HG02759 (cell line): ENCODE measurements around the gene METTL22.

ENCODE experiments used
- ATAC-seq: cut with Tn5 transposase; IDR thresholded peaks from one replicate; pipeline ENCODE4 v1.9.1; 2021; ENCODE audit warnings: mild to moderate bottlenecking, moderate library complexity; ENCODE audit not compliant: unreplicated experiment

METTL22 gene

DNA sequence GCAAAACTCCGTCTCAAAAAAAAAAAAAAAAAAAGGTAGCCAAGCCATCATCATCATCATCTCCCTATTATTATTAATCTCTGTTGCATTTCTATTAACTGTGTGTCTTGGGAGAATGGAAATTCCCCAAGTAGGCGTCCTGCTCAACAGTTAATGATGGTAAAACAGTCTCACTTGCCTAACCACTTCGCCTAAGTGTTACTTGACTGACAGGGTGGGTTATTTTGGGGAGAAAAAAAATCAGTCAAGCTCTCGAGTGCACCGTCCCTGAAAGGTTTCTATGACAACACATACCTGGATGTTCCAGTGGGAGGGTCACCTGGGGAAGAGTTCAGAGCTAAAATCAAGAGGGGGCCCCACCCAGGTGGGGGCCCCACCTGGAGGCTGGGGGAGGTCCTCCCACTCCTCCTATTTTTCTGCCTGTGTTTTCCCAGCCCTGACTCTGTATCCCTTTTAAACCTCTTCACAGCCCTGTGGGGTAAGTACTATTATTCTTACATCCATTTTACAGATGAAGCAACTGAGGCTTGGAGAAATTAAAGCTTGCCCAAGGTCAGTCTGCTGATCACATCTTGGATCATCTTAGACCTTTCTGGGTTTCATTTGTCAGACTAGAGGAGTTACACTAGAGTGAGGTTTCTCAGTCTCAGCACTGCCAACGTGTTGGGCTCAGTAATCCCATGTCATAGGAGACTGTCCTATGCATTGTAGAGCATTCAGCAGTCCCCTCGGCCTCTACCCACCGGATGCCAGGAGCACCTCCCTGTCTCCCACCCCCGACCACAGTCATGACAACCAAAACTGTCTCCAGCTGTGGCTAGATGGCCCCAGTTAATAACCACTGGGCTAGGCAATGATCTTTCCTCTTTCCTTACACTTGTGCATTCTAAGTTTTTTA is 41.9 kb downstream of the METTL22 start:
- ATAC-seq, result no peak

DNA sequence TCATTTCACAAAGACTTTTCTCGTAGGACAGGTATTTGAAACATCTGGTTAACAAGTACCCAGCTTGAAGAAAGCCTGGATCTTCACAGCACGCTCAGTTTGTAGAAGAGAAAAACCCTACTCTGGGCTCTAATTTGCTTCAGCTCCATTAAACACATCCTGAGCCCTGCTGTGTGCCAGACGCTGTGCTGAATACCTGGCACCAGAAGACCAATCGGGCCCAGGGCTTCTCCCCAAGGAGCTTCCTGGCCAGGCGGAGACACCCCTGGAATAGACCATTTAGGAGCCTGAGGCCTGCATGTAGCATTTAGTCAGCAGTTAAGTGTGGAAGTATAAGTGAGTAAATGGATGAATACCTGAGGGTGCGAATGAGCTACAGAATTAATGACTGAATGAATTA is 44.0 kb downstream of the METTL22 start:
- no peak for ATAC-seq

DNA sequence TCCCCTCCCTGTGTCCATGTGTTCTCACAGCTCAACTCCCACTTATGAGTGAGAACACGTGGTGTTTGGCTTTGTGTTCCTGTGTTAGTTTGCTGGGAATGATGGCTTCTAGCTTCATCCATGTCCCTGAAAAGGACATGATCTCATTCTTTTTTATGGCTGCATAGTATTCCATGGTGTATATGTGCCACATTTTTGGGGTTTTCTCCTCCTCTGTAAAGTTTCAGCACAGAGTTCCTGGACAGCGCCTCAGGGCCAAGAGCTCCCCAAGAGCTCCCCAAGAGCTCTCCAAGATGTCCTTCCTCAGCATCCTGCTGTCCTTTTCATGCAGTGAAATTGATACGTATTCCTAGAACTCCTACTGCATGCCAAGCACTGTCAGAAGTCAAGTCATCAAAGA is 46.0 kb downstream of the METTL22 start:
- no peak for ATAC-seq

DNA sequence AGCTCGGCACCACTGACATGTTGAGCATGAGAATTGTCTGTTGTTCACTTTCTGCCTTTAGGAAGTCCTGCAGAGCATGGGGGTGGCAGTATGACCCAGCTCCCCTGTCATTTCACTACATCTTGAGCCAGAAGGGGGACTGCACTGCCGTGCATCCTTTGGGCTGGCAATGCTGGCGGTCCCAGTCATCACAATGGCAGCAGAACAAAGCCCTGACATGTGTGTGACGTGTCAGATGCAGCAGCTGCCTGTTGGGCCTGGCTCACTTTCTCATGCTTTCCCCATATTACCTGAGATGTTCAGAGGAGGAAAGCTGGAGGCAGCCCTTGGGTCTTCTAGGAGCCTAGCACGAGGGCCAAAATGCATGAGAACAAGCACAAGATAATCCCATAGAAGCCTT is 46.6 kb downstream of the METTL22 start:
- no peak for ATAC-seq

DNA sequence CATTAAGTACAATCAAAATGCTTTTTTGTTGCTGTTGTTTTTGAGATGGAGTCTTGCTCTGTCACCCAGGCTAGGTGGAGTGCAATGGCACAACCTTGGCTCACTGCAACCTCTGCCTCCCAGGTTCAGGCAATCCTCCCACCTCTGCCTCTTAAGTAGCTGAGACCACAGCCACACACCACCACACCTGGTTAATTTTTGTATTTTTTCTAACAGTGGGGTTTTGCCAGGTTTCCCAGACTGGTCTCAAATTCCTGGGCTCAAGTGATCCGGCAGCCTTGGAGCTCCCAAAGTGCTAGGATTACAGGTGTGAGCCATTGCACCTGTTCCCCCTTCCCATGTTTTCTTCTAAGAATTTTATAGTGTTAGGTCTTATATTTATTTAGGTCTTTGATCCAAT is 48.0 kb downstream of the METTL22 start:
- ATAC-seq, result no peak

DNA sequence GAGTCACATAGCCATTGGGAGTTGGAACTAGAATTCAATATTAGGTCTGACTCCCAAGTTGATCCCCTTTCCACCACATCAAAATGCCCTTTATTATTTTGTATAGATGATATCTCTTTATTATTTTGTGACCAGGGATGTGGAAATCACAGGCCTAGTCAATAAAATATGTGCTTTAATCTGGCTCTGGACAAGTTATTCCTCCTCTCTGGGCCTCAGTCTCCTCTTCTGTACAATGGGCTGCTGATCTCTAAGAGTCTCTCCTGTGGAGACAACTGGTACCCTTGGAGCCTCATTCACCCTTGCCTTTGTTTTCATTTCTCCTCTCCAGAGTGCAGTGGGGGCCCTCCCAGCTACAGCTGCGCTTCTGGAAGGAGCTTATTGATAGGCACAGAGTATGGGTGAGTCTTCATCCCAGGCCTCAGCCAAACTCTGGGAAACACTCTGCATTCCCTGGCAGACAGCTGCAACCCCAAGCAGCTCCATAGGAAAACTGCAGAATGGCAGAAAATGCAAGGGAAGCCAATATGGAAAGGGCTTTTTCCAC is 48.6 kb downstream of the METTL22 start:
- no peak for ATAC-seq

DNA sequence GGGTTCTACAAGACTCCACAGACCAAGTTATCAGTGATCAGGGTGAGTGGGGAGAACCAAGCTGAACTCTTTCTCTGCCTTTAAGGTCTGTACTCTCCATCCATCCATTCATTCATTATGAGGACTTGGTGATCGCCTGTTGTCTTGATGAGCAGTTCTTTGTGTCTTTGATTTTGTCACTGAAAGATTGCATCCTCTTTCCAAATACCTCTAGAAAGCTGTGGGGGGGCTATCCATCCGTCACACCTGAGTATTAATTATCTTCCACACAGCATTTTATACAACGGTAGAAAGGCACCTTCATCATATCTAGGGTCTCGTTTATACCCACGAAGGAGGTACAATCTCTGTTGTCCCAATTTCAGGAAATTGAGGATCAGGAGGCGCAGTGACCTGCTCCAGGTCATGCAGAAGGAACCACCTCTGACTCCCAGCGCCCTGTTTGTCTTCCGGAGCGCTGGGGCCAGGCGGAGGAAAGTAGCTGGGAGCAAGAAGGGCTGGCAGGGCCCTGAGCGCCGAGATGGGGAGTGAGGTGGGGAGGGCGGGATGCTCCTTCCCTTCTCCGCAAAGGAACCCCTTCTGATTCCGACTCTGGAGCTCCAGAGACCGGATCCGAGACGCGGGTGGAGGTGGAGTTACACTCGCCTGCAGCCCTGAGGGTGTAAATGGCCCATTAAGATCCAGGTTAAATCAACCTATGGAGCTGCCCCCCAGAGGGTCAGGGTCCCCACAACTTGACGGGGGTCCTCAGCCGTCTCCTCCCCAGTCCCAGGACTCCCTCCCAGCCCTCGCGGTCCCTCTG is 52.3 kb downstream of the METTL22 start:
- ATAC-seq, result peak; percentile 51

DNA sequence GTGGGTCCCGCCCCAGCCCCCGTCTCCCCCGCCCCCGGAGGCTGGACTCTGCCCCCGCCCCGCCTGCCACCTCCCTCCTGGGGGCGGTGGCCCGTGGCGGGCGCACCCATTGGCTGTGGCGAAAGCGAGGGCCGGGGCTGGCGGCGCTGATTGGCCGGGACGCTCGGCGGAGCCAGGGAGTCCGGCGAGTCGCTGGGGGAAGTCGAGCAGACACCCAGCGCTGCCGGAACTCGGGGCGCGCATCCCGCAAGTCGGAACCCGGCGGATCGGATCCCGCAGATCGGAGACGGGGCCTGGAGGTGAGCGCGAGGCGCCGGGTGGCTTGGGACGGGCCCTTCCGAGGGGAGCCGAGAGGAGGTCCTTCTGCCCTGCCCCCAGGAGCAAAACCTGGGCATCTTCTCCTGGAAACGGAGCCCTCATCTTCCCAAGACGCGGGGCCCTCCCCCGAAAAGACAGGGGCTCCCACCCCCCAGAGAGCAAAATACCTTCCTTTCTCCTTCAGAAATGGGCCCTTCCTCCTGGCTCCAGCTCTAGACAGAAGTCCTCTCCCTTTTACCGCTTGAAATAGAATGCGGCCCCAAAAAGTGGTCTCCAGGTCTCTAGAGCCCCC is 53.0 kb downstream of the METTL22 start, which contains the start of gene ABAT:
TSS of gene ABAT (plus strand) at position 205 of the 610 bp plus-strand sequence. CDS start 61,123 bp downstream, outside the sequence.
- ATAC-seq, result peak; percentile 100

DNA sequence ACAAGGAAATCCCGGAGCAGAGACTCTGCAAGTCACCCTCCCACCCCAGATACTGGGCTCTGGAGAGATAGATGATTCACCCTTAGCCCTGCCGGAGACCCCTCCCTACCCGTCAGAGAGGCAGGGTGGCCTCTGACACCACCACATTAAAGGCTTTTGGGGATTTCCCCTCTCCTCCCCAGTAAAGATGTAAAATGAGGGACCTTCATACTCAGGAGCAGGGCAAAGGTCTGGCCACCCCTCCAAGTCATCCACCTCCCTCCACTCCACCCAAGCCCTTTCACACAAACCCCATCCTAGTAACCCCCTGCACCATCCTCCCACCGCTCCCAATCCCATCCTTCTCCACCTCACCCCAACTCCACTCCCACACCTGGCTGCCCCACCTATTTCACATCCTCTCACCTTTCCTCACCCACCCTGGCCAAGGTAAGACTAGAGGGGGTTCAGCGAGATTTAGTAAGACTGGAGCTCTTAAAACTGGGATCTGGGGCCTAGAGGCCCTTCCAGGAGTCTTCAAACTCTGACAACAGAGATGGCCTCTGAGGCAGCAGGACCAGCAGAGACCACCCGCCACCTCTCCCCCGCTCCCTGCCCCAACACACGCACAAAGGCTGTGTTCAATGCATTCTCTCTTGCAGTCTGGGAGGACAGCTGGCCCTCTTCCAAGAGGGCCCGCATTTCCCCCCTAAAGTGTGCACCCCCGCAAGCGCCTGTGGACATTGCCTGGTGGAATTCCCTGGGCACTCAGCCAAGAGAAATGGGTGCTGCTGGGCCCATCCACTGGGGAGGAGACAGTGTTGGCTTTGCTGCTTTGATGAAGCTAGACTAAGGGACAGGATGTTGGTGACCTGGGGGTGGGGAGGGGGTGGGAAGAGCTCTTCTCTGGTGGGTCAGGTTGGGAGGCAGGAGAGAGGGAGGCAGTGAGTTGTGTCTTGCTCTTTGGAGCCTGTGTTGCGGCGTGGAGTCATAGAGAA is 54.0 kb downstream of the METTL22 start:
- no peak for ATAC-seq

DNA sequence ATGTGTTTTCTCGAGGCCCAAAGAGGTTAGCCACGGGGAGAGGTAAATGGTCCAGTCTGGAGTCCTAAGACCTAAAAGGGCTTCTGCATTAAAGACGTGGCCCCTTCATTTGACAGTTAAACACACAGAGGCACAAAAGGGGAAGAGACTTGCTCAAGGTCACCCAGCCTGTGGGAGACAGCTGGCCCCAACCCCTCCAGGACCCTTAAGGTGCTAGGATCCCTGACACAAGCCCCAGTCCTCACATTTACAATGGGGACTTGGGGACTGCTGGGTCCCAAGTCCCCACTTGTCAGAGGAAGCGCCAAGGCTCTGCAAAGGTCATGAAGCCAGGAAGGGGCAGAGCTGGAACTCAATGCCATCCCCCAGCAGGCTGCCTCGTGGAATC is 54.7 kb downstream of the METTL22 start:
- no peak for ATAC-seq

DNA sequence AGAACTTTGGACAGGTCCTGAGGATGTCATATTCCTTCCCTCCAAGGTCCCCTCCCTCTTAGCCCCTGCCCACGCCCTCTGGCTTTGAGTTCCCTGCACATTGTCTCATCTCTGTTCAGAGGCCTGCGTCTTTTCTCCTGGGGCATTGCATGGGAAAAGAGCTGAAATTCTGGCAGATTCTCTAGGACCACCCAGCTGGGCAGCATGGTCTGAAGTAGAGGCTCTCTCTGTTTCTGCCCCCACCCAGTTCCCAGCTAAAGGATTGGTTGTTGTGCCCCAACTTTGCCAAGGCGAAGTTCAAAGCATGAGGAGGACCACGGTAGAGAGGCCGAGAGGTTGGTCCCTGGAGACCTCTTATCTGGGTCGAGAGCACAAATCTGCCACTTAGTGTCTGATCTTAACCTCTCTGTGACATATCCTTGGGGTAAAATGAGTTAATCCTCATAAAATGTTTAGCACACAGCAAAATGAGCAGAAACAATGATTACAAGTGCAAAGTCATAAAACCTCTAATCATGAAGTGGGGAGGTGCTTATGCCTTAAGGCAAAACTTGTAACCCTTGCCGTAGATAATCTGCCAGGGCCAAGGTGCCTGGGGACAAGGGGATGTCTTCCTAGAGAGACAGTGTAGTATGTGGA is 55.4 kb downstream of the METTL22 start:
- no peak for ATAC-seq

DNA sequence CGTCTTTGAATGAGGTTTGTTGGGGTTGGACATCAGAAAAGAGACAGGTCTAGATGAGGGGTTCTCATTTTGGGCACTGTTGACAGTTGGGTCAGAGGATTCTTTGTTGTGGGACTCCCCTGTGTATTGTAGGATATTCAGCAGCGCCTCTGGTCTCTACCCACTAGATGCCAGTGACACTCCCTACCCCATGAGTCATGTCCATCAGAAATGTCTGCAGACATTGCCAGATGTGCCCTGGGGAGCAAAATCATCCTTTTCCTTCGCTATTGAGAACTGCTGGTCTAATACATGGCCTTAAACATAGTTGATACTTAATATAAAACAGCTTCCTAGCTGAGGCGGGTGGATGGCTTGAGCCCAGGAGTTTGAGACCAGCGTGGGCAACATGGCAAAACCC is 56.0 kb downstream of the METTL22 start:
- ATAC-seq, result no peak

DNA sequence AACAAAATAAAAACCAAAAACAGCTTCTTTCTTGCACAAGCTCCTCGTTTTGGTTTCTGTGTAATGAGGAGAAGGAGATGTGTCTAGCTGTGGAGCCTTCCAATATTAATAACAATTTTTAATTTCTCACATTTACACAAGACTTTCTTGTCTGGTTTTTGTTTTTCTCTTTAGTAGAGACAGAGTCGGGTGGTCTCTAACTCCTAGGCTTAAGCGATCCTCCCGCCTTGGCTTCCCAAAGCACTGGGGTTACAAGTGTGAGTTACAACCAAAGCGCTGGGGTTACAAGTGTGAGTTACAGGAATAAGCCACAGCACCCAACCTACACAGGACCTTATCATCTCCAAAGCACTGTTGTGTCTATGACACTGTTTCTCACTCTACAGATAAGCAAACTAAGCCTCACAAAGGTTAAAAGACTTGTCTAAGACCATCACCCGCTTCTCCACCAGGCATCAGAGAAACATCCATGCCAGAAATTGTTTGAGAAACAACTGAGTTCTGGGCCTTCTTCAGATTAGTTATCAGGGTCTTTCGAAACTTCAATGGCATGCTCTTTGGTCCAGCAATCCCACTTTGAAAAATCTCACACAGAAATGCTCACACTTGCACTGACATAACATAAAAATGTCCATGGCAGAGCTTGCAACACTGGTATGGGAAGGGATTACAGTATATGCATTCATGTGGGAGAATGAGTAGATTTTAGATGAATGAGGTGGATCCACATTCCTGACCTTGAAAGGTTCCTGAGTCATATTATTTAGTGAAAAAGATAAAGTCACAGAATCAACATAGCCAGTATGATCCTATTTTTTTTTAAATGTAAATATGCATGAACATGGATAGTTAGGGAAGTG is 56.8 kb downstream of the METTL22 start:
- ATAC-seq, result no peak

DNA sequence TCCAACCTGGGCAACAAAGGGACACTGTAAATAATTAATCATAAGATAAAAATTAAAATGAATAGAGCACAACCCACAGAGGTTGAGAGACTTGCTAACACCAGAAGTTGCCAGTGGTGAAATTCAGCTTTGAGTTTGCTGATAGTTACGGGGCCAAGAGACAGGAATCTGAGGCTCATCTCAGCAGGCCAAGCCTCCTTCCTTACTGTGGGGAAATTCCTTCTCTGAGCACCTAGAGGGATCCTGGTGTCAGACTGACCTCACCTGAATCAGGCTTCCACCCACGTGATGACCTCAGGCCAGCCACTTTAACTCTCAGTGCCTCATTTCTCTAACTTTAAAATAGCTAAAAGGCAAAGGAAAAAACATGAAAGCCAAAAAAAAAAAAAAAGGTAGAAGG is 57.7 kb downstream of the METTL22 start:
- ATAC-seq, result no peak

DNA sequence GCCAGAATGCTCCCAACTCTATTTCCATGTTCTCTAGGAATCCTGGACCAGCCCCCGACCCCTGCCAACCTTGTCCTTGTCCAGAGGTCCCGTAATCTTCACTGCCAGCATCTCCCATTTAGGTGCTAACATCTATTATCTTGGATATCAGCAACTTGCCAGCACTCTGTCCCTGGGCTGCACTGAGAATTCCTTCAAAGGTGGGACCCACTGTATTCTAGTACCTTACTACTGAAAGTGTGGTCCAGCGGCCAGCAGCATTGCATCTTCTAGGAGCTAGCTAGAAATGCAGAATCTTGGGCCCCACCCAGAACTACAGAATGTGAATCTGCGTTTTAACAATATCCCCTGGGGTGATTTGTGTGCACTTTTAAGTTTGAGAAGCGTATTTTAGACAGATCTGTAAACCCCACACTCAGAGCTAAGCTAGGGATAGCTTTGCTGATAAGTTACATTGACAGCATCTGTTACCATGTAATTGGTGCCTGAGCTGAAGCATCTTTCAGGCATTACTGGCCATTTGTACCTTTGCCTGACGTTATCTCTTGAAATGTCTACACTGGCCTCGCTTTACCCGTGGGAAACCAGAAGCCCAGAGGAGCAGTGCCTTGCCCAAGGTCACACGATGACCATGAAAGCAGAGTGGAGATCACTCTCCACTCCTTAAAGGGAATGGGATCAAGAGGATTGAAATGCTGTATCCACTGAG is 61.2 kb downstream of the METTL22 start:
- ATAC-seq, result no peak

DNA sequence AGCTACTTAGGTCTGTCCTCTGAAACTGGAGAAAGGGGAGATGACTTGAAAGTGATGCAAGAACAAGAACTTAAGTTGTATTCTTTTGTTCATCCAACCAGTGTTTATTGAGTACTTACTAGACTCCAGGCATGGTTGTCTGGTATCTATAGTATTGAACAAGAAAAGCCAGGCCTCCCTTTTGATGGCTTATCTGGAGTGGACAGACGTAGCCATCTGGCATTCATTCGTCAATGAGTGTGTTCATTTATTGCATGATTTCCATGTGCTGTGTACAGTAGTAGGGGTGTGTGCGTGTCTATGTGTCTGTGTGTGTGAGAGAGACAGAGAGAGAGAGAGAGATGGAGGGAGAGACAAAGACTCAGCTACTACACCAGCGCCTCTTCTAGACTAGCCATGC is 62.1 kb downstream of the METTL22 start:
- ATAC-seq, result no peak

DNA sequence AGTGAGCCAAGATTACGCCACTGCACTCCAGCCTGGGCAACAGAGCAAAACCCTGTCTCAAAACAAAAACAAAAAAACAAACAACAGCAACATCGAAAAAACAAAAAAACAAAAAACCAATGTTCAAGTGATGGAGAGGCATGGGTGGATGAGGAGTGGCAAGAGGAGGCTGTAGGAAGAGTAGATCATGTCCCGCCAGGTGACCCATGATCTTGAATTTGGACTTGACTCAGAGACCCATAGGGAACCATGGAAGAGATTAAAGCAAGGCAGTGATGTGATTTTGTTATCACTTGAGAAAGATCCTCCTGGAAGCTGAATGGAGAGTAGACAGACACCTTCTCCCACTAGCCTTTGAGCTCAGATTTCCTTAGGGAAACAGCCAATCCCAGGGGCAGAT is 64.1 kb downstream of the METTL22 start:
- no peak for ATAC-seq

DNA sequence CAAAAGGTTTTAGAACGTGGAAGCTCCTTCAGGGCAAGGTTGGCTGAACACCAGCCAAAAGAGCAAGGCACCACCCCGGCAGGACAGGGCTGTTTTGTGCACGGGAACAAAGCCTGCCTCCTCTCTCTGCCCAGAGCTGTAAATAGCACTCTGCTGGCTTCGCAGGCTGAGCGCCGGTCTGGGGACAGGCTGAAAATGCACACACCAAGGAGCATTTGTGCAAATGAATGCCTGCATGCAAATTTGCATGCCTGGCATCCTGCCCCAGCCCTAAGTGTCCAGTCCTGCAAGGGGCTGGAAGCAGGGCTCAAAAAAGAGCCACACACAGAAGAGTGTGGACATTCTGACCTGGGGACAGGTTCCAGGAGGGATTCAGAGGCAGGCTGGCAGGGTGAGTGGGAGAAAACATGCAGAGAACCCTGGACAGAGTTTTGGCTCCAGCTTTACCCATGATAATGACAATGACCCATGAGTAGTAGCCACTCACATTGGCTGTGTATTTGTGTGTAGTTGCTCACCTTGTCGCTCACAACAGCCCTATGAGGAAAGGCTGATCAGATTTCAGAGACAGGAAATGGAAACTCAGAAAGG is 64.6 kb downstream of the METTL22 start:
- ATAC-seq, result no peak
